Measurements from ENCODE around the gene INSL3. TPM values are rescaled to one million over a fixed set of nuclear protein-coding genes. Genes with fewer than 3 reads are reported as not detected.

Gene INSL3
- total and polyA plus RNA-seq, 4 donors = 0.22 TPM; not detected in 3

DNA sequence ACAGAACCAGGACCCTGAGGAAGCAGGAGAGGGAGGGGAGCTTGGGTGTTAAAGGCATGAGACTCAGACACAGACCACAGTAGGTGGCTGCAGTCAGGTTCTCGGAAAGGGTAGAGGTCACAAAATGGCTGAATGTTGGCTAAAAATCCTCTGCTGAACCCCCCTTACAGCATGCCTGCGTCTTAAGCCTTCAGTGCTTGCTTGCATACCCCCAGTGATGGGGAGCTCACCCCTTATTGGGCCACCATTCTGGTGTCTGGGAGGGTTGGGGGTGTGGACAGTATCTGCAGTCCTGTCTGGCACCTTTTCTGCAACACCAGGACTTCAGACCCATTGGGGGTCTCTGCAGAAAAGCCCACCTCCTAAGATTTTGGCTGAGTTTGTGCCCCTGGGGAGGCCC is 40.5 kb downstream of the INSL3 start:
- no peak overlapping the region for H3K4me3 ChIP-seq (ENCODE audit: low read depth in 1 of 3, low read length in 3 of 3)
- H3K27ac ChIP-seq (ENCODE audit: low read depth in 1 of 2, low read length in 2 of 2) = no peak overlapping the region
- no peak for DNase-seq (ENCODE audit: low spot score)
- no peaks in the 10 kb centered on the region for H3K9me3 ChIP-seq (ENCODE audit: control insufficient read depth in 4 of 4, low read length in 3 of 4)
- H3K27me3 ChIP-seq (ENCODE audit: control insufficient read depth in 4 of 4, insufficient read depth in 4 of 4, low read length in 3 of 4) = no peaks in the 10 kb centered on the region
- WGBS = 88% methylated on average over 2 of the region's 2 CpGs
- peaks cover 0 to 4% (median 0%) of the 10 kb centered on the region in 4 donors for H3K4me1 ChIP-seq (ENCODE audit: control insufficient read depth in 4 of 4, insufficient read depth in 4 of 4, low read length in 3 of 4)
- no peak overlapping the region for H3K9ac ChIP-seq (ENCODE audit: low read depth in 1 of 2, low read length in 2 of 2)
- H3K36me3 ChIP-seq (ENCODE audit: control insufficient read depth in 4 of 4, insufficient read depth in 3 of 4, low read depth in 1 of 4, low read length in 3 of 4) = no peaks in the 10 kb centered on the region
- TF ChIP-seq EGR1 (IDR thresholded peaks at IDR 0.05; ENCODE audit: low read depth in 2 of 2) = no peak
- TF ChIP-seq, protein P1, sequence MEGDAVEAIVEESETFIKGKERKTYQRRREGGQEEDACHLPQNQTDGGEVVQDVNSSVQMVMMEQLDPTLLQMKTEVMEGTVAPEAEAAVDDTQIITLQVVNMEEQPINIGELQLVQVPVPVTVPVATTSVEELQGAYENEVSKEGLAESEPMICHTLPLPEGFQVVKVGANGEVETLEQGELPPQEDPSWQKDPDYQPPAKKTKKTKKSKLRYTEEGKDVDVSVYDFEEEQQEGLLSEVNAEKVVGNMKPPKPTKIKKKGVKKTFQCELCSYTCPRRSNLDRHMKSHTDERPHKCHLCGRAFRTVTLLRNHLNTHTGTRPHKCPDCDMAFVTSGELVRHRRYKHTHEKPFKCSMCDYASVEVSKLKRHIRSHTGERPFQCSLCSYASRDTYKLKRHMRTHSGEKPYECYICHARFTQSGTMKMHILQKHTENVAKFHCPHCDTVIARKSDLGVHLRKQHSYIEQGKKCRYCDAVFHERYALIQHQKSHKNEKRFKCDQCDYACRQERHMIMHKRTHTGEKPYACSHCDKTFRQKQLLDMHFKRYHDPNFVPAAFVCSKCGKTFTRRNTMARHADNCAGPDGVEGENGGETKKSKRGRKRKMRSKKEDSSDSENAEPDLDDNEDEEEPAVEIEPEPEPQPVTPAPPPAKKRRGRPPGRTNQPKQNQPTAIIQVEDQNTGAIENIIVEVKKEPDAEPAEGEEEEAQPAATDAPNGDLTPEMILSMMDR (IDR thresholded peaks at IDR 0.05; ENCODE audit: low read depth, low read length, missing input control) = no peak
- no peak for TF ChIP-seq HNF4G (IDR thresholded peaks at IDR 0.05)
- no peak for TF ChIP-seq NR2F2 (IDR thresholded peaks at IDR 0.05)
- TF ChIP-seq YY1 (IDR thresholded peaks at IDR 0.05) = no peak
- TF ChIP-seq GABPA (IDR thresholded peaks at IDR 0.05 in 1 of 2, conservative IDR thresholded peaks at IDR 0.05 in 1 of 2) = no peak
- TF ChIP-seq, protein P2, sequence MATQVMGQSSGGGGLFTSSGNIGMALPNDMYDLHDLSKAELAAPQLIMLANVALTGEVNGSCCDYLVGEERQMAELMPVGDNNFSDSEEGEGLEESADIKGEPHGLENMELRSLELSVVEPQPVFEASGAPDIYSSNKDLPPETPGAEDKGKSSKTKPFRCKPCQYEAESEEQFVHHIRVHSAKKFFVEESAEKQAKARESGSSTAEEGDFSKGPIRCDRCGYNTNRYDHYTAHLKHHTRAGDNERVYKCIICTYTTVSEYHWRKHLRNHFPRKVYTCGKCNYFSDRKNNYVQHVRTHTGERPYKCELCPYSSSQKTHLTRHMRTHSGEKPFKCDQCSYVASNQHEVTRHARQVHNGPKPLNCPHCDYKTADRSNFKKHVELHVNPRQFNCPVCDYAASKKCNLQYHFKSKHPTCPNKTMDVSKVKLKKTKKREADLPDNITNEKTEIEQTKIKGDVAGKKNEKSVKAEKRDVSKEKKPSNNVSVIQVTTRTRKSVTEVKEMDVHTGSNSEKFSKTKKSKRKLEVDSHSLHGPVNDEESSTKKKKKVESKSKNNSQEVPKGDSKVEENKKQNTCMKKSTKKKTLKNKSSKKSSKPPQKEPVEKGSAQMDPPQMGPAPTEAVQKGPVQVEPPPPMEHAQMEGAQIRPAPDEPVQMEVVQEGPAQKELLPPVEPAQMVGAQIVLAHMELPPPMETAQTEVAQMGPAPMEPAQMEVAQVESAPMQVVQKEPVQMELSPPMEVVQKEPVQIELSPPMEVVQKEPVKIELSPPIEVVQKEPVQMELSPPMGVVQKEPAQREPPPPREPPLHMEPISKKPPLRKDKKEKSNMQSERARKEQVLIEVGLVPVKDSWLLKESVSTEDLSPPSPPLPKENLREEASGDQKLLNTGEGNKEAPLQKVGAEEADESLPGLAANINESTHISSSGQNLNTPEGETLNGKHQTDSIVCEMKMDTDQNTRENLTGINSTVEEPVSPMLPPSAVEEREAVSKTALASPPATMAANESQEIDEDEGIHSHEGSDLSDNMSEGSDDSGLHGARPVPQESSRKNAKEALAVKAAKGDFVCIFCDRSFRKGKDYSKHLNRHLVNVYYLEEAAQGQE (IDR thresholded peaks at IDR 0.05) = no peak
- TF ChIP-seq JUND (IDR thresholded peaks at IDR 0.05) = no peak
- TF ChIP-seq, protein P3, sequence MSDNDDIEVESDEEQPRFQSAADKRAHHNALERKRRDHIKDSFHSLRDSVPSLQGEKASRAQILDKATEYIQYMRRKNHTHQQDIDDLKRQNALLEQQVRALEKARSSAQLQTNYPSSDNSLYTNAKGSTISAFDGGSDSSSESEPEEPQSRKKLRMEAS (IDR thresholded peaks at IDR 0.05) = no peak
- TF ChIP-seq HNF4A (conservative IDR thresholded peaks at IDR 0.05) = no peak
- TF ChIP-seq TAF1 (conservative IDR thresholded peaks at IDR 0.05) = no peak
- TF ChIP-seq RAD21 (IDR thresholded peaks at IDR 0.05) = no peak
- no peak for TF ChIP-seq FOXA1 (IDR thresholded peaks at IDR 0.05)
- TF ChIP-seq RXRA (IDR thresholded peaks at IDR 0.05) = no peak
- no peak for TF ChIP-seq FOXA2 (IDR thresholded peaks at IDR 0.05)
- TF ChIP-seq SP1 (IDR thresholded peaks at IDR 0.05) = no peak
- TF ChIP-seq, protein P4, sequence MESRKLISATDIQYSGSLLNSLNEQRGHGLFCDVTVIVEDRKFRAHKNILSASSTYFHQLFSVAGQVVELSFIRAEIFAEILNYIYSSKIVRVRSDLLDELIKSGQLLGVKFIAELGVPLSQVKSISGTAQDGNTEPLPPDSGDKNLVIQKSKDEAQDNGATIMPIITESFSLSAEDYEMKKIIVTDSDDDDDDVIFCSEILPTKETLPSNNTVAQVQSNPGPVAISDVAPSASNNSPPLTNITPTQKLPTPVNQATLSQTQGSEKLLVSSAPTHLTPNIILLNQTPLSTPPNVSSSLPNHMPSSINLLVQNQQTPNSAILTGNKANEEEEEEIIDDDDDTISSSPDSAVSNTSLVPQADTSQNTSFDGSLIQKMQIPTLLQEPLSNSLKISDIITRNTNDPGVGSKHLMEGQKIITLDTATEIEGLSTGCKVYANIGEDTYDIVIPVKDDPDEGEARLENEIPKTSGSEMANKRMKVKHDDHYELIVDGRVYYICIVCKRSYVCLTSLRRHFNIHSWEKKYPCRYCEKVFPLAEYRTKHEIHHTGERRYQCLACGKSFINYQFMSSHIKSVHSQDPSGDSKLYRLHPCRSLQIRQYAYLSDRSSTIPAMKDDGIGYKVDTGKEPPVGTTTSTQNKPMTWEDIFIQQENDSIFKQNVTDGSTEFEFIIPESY (IDR thresholded peaks at IDR 0.05) = no peak
- TF ChIP-seq, protein P5, sequence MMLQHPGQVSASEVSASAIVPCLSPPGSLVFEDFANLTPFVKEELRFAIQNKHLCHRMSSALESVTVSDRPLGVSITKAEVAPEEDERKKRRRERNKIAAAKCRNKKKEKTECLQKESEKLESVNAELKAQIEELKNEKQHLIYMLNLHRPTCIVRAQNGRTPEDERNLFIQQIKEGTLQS (IDR thresholded peaks at IDR 0.05) = no peak

Data from liver (tissue), 9 donors.